Measurements from ENCODE around the gene DYRK1A.

The DYRK1A gene

GRCh38 chr21:37410639-37411038, 44.1 kb downstream of the DYRK1A start:
- Mint-ChIP-seq H3K9me3 (no peaks in the 10 kb centered on the region), H3K36me3 (ENCODE audit: low read depth) (peaks cover 12% of the 10 kb centered on the region), H3K27ac (no peak overlapping the region), H3K27me3 (ENCODE audit: low read depth) (no peaks in the 10 kb centered on the region), H3K4me1 (peaks cover 53% of the 10 kb centered on the region), H3K4me3 (no peak overlapping the region)
- no peak for TF ChIP-seq CTCF (IDR thresholded peaks at IDR 0.05; ENCODE audit: unreplicated experiment in 3 of 3)

GRCh38 chr21:37412603-37413360, 46.2 kb downstream of the DYRK1A start:
- H3K27ac Mint-ChIP-seq = peak overlapping the region; percentile 2 to 56 (median 12)
- H3K4me3 Mint-ChIP-seq = no peak overlapping the region
- TF ChIP-seq CTCF (IDR thresholded peaks at IDR 0.05; ENCODE audit: unreplicated experiment in 3 of 3) = no peak
- no peaks in the 10 kb centered on the region for H3K9me3 Mint-ChIP-seq
- H3K27me3 Mint-ChIP-seq (ENCODE audit: low read depth) = no peaks in the 10 kb centered on the region
- H3K4me1 Mint-ChIP-seq = peaks cover 37% of the 10 kb centered on the region
- H3K36me3 Mint-ChIP-seq (ENCODE audit: low read depth) = peaks cover 11% of the 10 kb centered on the region

GRCh38 chr21:37413553-37414291, 47.1 kb downstream of the DYRK1A start:
- H3K4me1 Mint-ChIP-seq = peaks cover 34% of the 10 kb centered on the region

DNA sequence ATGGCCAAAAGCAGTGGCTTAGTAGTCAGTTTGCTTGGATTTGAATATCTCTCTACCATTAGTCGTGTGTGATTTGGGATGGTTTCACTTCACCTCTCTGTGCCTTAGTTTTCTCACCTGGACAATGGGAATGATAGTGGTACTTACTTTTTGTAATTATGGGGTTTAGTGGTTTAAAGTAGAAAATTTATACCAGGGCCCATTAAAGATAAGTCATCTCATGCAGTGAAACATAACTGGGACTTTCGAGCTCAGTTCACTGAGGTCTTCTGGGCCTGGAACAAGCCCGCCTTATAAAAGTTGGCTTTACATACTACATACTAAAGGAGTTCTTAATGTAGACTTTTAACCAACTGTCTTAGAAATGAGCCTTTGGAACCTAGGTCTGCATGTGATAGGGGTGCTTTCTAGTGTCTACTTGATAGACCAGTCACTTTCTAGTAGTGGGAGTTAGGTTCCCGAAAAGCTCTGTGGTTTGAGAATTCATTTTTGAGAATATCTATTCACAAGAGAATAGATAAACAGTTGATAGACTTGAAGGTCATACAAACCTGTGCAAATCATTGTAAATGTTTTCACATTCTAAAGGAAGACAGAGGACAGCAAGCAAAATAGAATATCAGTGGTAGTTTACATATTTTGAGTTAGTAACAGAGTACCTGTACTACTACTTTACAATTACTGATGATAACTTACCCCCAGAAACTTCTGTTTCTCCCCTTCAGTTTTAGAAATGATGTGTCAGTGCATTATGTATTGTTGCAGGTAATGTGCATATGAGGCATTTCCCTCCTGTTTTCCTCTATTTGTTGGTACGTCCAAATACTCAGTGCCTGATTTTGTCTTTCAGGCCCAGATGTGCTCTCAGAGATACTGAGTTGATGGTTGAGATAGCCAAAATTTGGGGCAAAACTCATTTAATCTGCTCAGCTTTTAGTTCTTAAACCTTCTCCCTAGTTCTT, 48.0 kb downstream of the DYRK1A start:
- Mint-ChIP-seq H3K4me3 (no peak overlapping the region), H3K36me3 (ENCODE audit: low read depth) (peaks cover 5% of the 10 kb centered on the region), H3K9me3 (no peaks in the 10 kb centered on the region), H3K27ac (no peak overlapping the region), H3K27me3 (ENCODE audit: low read depth) (no peaks in the 10 kb centered on the region), H3K4me1 (peaks cover 39% of the 10 kb centered on the region)
- TF ChIP-seq CTCF (IDR thresholded peaks at IDR 0.05; ENCODE audit: unreplicated experiment in 3 of 3) = no peak

More at GRCh38 chr21:37413553-37414291, 47.1 kb downstream of the DYRK1A start:
- Mint-ChIP-seq H3K27ac (peak overlapping the region in 2 of 3 experiments; percentile 50 to 56), H3K27me3 (ENCODE audit: low read depth) (no peaks in the 10 kb centered on the region), H3K4me3 (no peak overlapping the region), H3K36me3 (ENCODE audit: low read depth) (peaks cover 9% of the 10 kb centered on the region), H3K9me3 (no peaks in the 10 kb centered on the region)
- TF ChIP-seq CTCF (IDR thresholded peaks at IDR 0.05; ENCODE audit: unreplicated experiment in 3 of 3) = no peak

GRCh38 chr21:37415939-37416338, 49.4 kb downstream of the DYRK1A start:
- Mint-ChIP-seq H3K9me3 (no peaks in the 10 kb centered on the region), H3K4me3 (no peak overlapping the region), H3K27me3 (ENCODE audit: low read depth) (no peaks in the 10 kb centered on the region), H3K27ac (no peak overlapping the region), H3K36me3 (ENCODE audit: low read depth) (peaks cover 9% of the 10 kb centered on the region), H3K4me1 (peaks cover 40% of the 10 kb centered on the region)
- no peak for TF ChIP-seq CTCF (IDR thresholded peaks at IDR 0.05; ENCODE audit: unreplicated experiment in 3 of 3)

Measured in nephron (organoid).